ES-I3 (cell line): ENCODE measurements around the gene BACH1.
"Not testable (repeated sequence)": the region's sequence is repeated elsewhere in the genome, so short reads cannot be mapped to it uniquely, and the experiment has no call there.

Source experiments
- H3K36me3 ChIP-seq: 2 replicates; pipeline ENCODE4 v1.6.1; 2013; ENCODE audit warnings: mild to moderate bottlenecking, low read length, control low read depth, moderate library complexity; ENCODE audit not compliant: insufficient read depth
- H3K4me1 ChIP-seq: 2 replicates; pipeline ENCODE4 v1.6.1; 2013; ENCODE audit warnings: mild to moderate bottlenecking, control low read depth, low read length; ENCODE audit not compliant: insufficient read depth
- H3K9ac ChIP-seq: 2 replicates; pipeline ENCODE4 v1.6.1; 2013; ENCODE audit warnings: low read depth, mild to moderate bottlenecking, low read length, moderate library complexity
- H3K9me3 ChIP-seq: 2 replicates; pipeline ENCODE4 v1.6.1; 2013; ENCODE audit warnings: mild to moderate bottlenecking, low read length, moderate library complexity; ENCODE audit not compliant: control insufficient read depth, insufficient read depth

The BACH1 gene

GRCh38 chr21:29271927-29272333 lies 26.8 kb upstream of the BACH1 start:
- no peaks in the 10 kb centered on the region for H3K9me3 ChIP-seq
- H3K4me1 ChIP-seq, result no peaks in the 10 kb centered on the region
- H3K9ac ChIP-seq, result no peak overlapping the region
- no peaks in the 10 kb centered on the region for H3K36me3 ChIP-seq

- H3K36me3 ChIP-seq, result no peaks in the 10 kb centered on the region
- no peaks in the 10 kb centered on the region for H3K9me3 ChIP-seq
Observed at GRCh38 chr21:29277442-29277841, 21.3 kb upstream of the BACH1 start.

GRCh38 chr21:29279558-29279957 lies 19.2 kb upstream of the BACH1 start:
- no peak overlapping the region for H3K9ac ChIP-seq

More at GRCh38 chr21:29277442-29277841, 21.3 kb upstream of the BACH1 start:
- H3K4me1 ChIP-seq, result no peaks in the 10 kb centered on the region
- no peak overlapping the region for H3K9ac ChIP-seq

GRCh38 chr21:29281801-29282200 lies 16.9 kb upstream of the BACH1 start:
- not testable (repeated sequence) for H3K4me1 ChIP-seq, H3K9ac ChIP-seq, H3K9me3 ChIP-seq, H3K36me3 ChIP-seq

More at GRCh38 chr21:29279558-29279957, 19.2 kb upstream of the BACH1 start:
- Histone ChIP-seq H3K9me3 (no peaks in the 10 kb centered on the region), H3K4me1 (no peaks in the 10 kb centered on the region), H3K36me3 (no peaks in the 10 kb centered on the region)

GRCh38 chr21:29287383-29287782 lies 11.3 kb upstream of the BACH1 start:
- H3K4me1 ChIP-seq, result no peaks in the 10 kb centered on the region

GRCh38 chr21:29288239-29288638 lies 10.5 kb upstream of the BACH1 start:
- H3K9me3 ChIP-seq, result no peaks in the 10 kb centered on the region
- H3K9ac ChIP-seq, result no peak overlapping the region
- H3K4me1 ChIP-seq, result no peaks in the 10 kb centered on the region
- H3K36me3 ChIP-seq, result no peaks in the 10 kb centered on the region

More at GRCh38 chr21:29287383-29287782, 11.3 kb upstream of the BACH1 start:
- H3K9me3 ChIP-seq, result no peaks in the 10 kb centered on the region
- no peak overlapping the region for H3K9ac ChIP-seq
- H3K36me3 ChIP-seq, result no peaks in the 10 kb centered on the region

- Histone ChIP-seq H3K4me1 (no peaks in the 10 kb centered on the region), H3K36me3 (no peaks in the 10 kb centered on the region), H3K9ac (no peak overlapping the region), H3K9me3 (no peaks in the 10 kb centered on the region; the same call in 1 of the 2 replicates)
Observed at GRCh38 chr21:29289317-29289716, 9.4 kb upstream of the BACH1 start.

- no peaks in the 10 kb centered on the region; the same call in 1 of the 2 replicates for H3K9me3 ChIP-seq
- H3K36me3 ChIP-seq, result no peaks in the 10 kb centered on the region
- no peak overlapping the region for H3K9ac ChIP-seq
- no peaks in the 10 kb centered on the region for H3K4me1 ChIP-seq
Observed at GRCh38 chr21:29290240-29290639, 8.5 kb upstream of the BACH1 start.

GRCh38 chr21:29293495-29293894 lies 5.2 kb upstream of the BACH1 start:
- H3K4me1 ChIP-seq, result no peaks in the 10 kb centered on the region
- H3K36me3 ChIP-seq, result no peaks in the 10 kb centered on the region
- peaks cover 2% of the 10 kb centered on the region; the same call in 1 of the 2 replicates for H3K9me3 ChIP-seq
- no peak overlapping the region for H3K9ac ChIP-seq

- no peaks in the 10 kb centered on the region for H3K36me3 ChIP-seq
- H3K9me3 ChIP-seq, result peaks cover 2% of the 10 kb centered on the region; the same call in 1 of the 2 replicates
- H3K4me1 ChIP-seq, result no peaks in the 10 kb centered on the region
- H3K9ac ChIP-seq, result no peak overlapping the region
Observed at GRCh38 chr21:29295066-29295650, 3.6 kb upstream of the BACH1 start.

- Histone ChIP-seq H3K9ac (no peak overlapping the region), H3K9me3 (peaks cover 2% of the 10 kb centered on the region; the same call in 1 of the 2 replicates), H3K4me1 (peaks cover 6% of the 10 kb centered on the region; the same call in 1 of the 2 replicates), H3K36me3 (no peaks in the 10 kb centered on the region)
Observed at GRCh38 chr21:29296446-29296845, 2.3 kb upstream of the BACH1 start.

GRCh38 chr21:29297483-29298347 lies 1.0 kb upstream of the BACH1 start:
- peak overlapping the region; percentile 72 for H3K9ac ChIP-seq

GRCh38 chr21:29299046-29299915 lies 559 bp downstream of the BACH1 start:
- Histone ChIP-seq H3K9me3 (peaks cover 2% of the 10 kb centered on the region; the same call in 1 of the 2 replicates), H3K9ac (peak overlapping the region; percentile 72), H3K4me1 (peaks cover 25% of the 10 kb centered on the region), H3K36me3 (no peaks in the 10 kb centered on the region)

More at GRCh38 chr21:29297483-29298347, 1.0 kb upstream of the BACH1 start:
- Histone ChIP-seq H3K36me3 (no peaks in the 10 kb centered on the region), H3K9me3 (peaks cover 2% of the 10 kb centered on the region; the same call in 1 of the 2 replicates), H3K4me1 (peaks cover 18% of the 10 kb centered on the region)
